NT2/D1 (cell line): ENCODE measurements around the gene KRTAP10-12.

Experiments used
- SUZ12 ChIP-seq: IDR thresholded peaks from 2 replicates; pipeline ENCODE4 v1.6.1; 2011; ENCODE audit not compliant: insufficient read length, insufficient read depth; ENCODE audit errors: extremely low read depth
- YY1 ChIP-seq: IDR thresholded peaks from 2 replicates; pipeline ENCODE4 v1.6.1; 2011; ENCODE audit not compliant: insufficient read length, insufficient read depth
- ZNF274 ChIP-seq: IDR thresholded peaks from 2 replicates; pipeline ENCODE4 v1.6.1; 2011; ENCODE audit warnings: mild to moderate bottlenecking, low read depth, low read length

DNA sequence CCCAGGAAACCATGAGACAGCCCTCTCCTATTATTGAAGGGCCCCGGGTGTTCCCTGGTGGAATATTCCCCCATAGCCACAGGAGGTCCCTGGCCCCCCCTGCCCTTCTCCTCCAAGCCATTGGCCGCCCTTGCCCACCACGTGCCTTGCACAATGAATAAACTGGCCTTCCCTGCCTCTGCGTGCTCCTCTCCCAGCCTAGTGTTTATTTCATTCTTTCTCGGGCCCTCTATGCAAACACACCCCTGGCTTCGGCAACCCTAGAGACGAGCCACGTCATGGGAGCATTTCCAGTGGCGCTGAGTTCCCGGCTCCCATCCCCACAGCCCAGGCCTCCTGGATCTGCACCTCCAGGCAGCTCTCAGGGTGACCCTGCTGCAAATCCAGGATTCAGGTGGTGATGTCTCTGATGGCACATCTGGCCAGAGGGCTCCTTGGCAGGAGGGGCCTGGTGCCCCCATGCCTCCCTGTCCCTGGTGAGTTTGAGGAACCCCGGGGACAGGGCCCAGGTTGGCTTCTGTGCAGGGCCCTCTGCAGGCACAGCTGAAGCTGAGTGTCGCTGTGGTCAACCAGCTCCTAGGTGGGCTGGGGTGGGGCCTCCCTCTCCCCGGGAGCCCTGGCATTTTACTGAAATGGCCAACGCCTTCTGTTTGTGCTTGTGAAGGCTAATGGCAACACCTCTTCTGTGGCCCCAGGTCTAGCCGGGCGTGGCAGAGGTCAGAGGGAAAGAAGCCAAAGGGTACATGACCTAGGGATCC, 6.2 kb downstream of the KRTAP10-12 start:
- TF ChIP-seq YY1 (no peak), ZNF274 (no peak), SUZ12 (no peak)
